HepG2 (cell line): ENCODE measurements around the gene KCNIP3. TPM values are rescaled to one million over a fixed set of nuclear protein-coding genes. Genes with fewer than 3 reads are reported as not detected.
A peak's percentile ranks its signal among the peaks of the same experiment; 100 is the strongest.

Source experiments
- ATAC-seq: fragments of 200-7000 bp; cut with Tn5 transposase; 3 replicates; pipeline ENCODE4 v1.9.1; 2020; ENCODE audit warnings: mild to moderate bottlenecking, moderate library complexity
- BruUV-seq: library from RNA; stranded (reverse); fragments of 400-500 nt; replicated peaks from 2 replicates; lab custom pipeline; 2021; lab: Mats Ljungman, UMichigan
- CTCF ChIA-PET: fragments of 300-600 bp; formaldehyde crosslinking; extraction: SDS; loops from one replicate; lab custom pipeline; 2021; ENCODE audit warnings: low total read pairs, inconsistent platforms, low intra/inter-chr PET ratio; lab: Yijun Ruan, JAX
- POLR2A ChIA-PET: fragments of 350-600 bp; sonication (Branson Sonifier 250); formaldehyde crosslinking; loops from one replicate; lab custom pipeline; 2020; ENCODE audit warnings: antibody characterized with exemption, inconsistent platforms; lab: Yijun Ruan, JAX
- DNase-seq: peaks from one replicate; pipeline ENCODE4 v3.0.0-alpha.2; 2015; ENCODE audit warnings: low spot score
- FAIRE-seq: peaks from 3 replicates; lab custom pipeline; 2011; peaks lifted over from hg19 to GRCh38; lab: Jason Lieb, UNC
- H2AFZ ChIP-seq: one replicate; pipeline ENCODE4 v1.6.1; 2011; ENCODE audit warnings: low read length, inconsistent platforms
- H3K27ac ChIP-seq: fragments of 300-600 bp; 3 replicates; pipeline ENCODE4 v1.8.0; 2011; ENCODE audit warnings: mixed run types, mild to moderate bottlenecking, mixed read lengths, low read length, inconsistent platforms; ENCODE audit not compliant: insufficient read depth; ENCODE audit errors: extremely low read length
- H3K27me3 ChIP-seq, 2 experiments: fragments of 200-600 bp in 1 of 2; 2 replicates in 1 of 2; 3 replicates in 1 of 2; pipeline versions ENCODE4 v1.6.0 to v1.8.0; 2011; ENCODE audit warnings: low read length in 2 of 2, mild to moderate bottlenecking in 2 of 2, moderate library complexity in 2 of 2, inconsistent platforms in 1 of 2; ENCODE audit not compliant: insufficient read depth in 2 of 2, control insufficient read depth in 1 of 2
- H3K36me3 ChIP-seq, 2 experiments: fragments of 200-600 bp in 1 of 2; replicated peaks in 1 of 2; 2 replicates in 1 of 2; 3 replicates in 1 of 2; pipeline versions ENCODE4 v1.5.1 to v1.8.0; 2011; ENCODE audit warnings: low read length in 2 of 2, inconsistent platforms in 1 of 2; ENCODE audit not compliant: insufficient read depth in 2 of 2, control insufficient read depth in 1 of 2
- H3K4me1 ChIP-seq: 2 replicates; pipeline ENCODE4 v1.5.1; 2012; ENCODE audit warnings: low read length, inconsistent platforms; ENCODE audit not compliant: insufficient read depth
- H3K4me2 ChIP-seq: 2 replicates; pipeline ENCODE4 v1.6.0; 2011; ENCODE audit warnings: low read depth, low read length, inconsistent platforms
- H3K4me3 ChIP-seq, 3 experiments: fragments of 200-600 bp in 1 of 3; sonication (generic), shearing (Covaris generic) in 1 of 3; replicated peaks in 1 of 3; 2 replicates each; pipeline ENCODE4 v1.5.1; 2011 to 2016; ENCODE audit warnings: low read length in 3 of 3, inconsistent platforms in 2 of 3, low read depth in 2 of 3, mild to moderate bottlenecking in 2 of 3, control low read depth in 1 of 3, mixed read lengths in 1 of 3; ENCODE audit not compliant: insufficient read depth in 1 of 3
- H3K79me2 ChIP-seq: one replicate; pipeline ENCODE4 v1.6.1; 2011; ENCODE audit warnings: low read length, inconsistent platforms; ENCODE audit not compliant: insufficient read depth
- H3K9ac ChIP-seq: 2 replicates; pipeline ENCODE4 v1.6.0; 2011; ENCODE audit warnings: mild to moderate bottlenecking, low read depth, low read length, inconsistent platforms; ENCODE audit not compliant: insufficient read depth
- H3K9me3 ChIP-seq: 2 replicates; pipeline ENCODE4 v1.5.1; 2012; ENCODE audit warnings: mild to moderate bottlenecking, low read length
- H4K20me1 ChIP-seq: 2 replicates; pipeline ENCODE4 v1.6.0; 2011; ENCODE audit warnings: inconsistent platforms, mild to moderate bottlenecking, low read length, moderate library complexity; ENCODE audit not compliant: insufficient read depth
- CENPT ChIP-seq: sonication (generic); formaldehyde crosslinking; IDR thresholded peaks from 2 replicates; pipeline ENCODE4 v1.8.0; 2022; ENCODE audit warnings: low read depth, mild to moderate bottlenecking, moderate library complexity, missing genetic modification reagents
- MIXL1 ChIP-seq: IDR thresholded peaks from 2 replicates; pipeline ENCODE4 v1.6.1; 2016
- PHF20 ChIP-seq: sonication (generic); formaldehyde crosslinking; IDR thresholded peaks from 2 replicates; pipeline ENCODE4 v1.5.0; 2020; ENCODE audit warnings: mild to moderate bottlenecking, missing genetic modification reagents
- RORA ChIP-seq: sonication (generic); formaldehyde crosslinking; IDR thresholded peaks from 2 replicates; pipeline ENCODE4 v1.5.0; 2020; ENCODE audit warnings: mild to moderate bottlenecking, missing genetic modification reagents, moderate library complexity
- WIZ ChIP-seq: sonication (generic); formaldehyde crosslinking; IDR thresholded peaks from 2 replicates; pipeline ENCODE4 v1.5.1; 2020; ENCODE audit warnings: mild to moderate bottlenecking, missing genetic modification reagents
- ZHX2 ChIP-seq, 2 experiments: sonication (generic) in 1 of 2; formaldehyde crosslinking in 1 of 2; IDR thresholded peaks; 2 replicates each; pipeline versions ENCODE4 v1.6.1 to v1.9.0; 2014 to 2022; ENCODE audit warnings: antibody characterized with exemption in 1 of 2, borderline replicate concordance in 1 of 2, inconsistent platforms in 1 of 2, low read depth in 1 of 2, missing genetic modification reagents in 1 of 2
- ZMAT3 ChIP-seq: sonication (generic); formaldehyde crosslinking; conservative IDR thresholded peaks from 2 replicates; pipeline ENCODE4 v1.7.0; 2021; ENCODE audit warnings: missing genetic modification reagents
- ZNF564 ChIP-seq: sonication (generic); formaldehyde crosslinking; IDR thresholded peaks from 2 replicates; pipeline ENCODE4 v1.8.1; 2023; ENCODE audit warnings: mild to moderate bottlenecking, missing genetic modification reagents
- ZNF687 ChIP-seq: sonication (generic); formaldehyde crosslinking; IDR thresholded peaks from 2 replicates; pipeline ENCODE4 v1.5.1; 2020; ENCODE audit warnings: mild to moderate bottlenecking, missing genetic modification reagents, moderate library complexity
- ZNF709 ChIP-seq: sonication (generic); formaldehyde crosslinking; IDR thresholded peaks from 2 replicates; pipeline ENCODE4 v1.5.0; 2020; ENCODE audit warnings: mild to moderate bottlenecking, missing genetic modification reagents
- ZNF788 ChIP-seq: sonication (generic); formaldehyde crosslinking; IDR thresholded peaks from 2 replicates; pipeline ENCODE4 v1.5.0; 2020; ENCODE audit warnings: mild to moderate bottlenecking, missing genetic modification reagents, borderline replicate concordance
- WGBS: methylation state at CpG from one replicate; pipeline ENCODE4 v1.1.6; 2017; ENCODE audit warnings: low lambda C conversion rate; 5-methylcytosine and 5-hydroxymethylcytosine counted together
- in situ Hi-C: cut with HindIII; loops from 2 replicates; pipeline ENCODE4 v1.10.0; 2017; ENCODE audit warnings: low pct_unique_long_range_greater_than_20kb; ENCODE audit not compliant: extremely low pct_ligation_motif_present
- intact Hi-C: fragments of 100-400 bp; cut with micrococcal nuclease; formaldehyde crosslinking; loops from one replicate; pipeline ENCODE4 v1.10.0; 2022; ENCODE audit not compliant: unreplicated experiment
- polyA plus RNA-seq, 8 experiments: library from polyadenylated mRNA; depleted of rRNA in 3 of 8; stranded (reverse) in 7 of 8; unstranded in 1 of 8; fragments of >200 nt; fragmentation: Illumina TruSeq in 4 of 8; extraction: Trizol in 4 of 8; gene quantifications; 2 replicates each; pipeline versions ENCODE4 v1.2.1 to v1.2.3, GENCODE V29; 2011 to 2016; ENCODE audit warnings: low read depth in 4 of 8, missing spikeins in 1 of 8, mixed read lengths in 1 of 8; ENCODE audit not compliant: insufficient read depth in 1 of 8
- total RNA-seq, 5 experiments: library from RNA; depleted of rRNA; stranded (reverse); fragments of >200 nt; fragmentation: Illumina TruSeq; extraction: Trizol; gene quantifications; 2 replicates each; pipeline ENCODE4 v1.2.3, GENCODE V29; 2016; ENCODE audit warnings: low read depth in 1 of 5

KCNIP3 gene
- total and polyA plus RNA-seq, 2 of the 13 experiments (the other 11 are each of a cell fraction or from before 2014, with no cell fraction given) = not detected

GRCh38 chr2:95390881-95391321 lies 93.8 kb downstream of the KCNIP3 start:
- Histone ChIP-seq H3K4me1 (peaks cover 51% of the 10 kb centered on the region), H4K20me1 (no peaks in the 10 kb centered on the region)
- peak; percentile 9 for ATAC-seq
- peak; percentile 3; the same call in 1 of the 2 replicates for TF ChIP-seq ZNF788 (CRISPR knock-in tag)
- no peak for TF ChIP-seq CENPT (CRISPR knock-in tag)
- TF ChIP-seq ZMAT3 = 0 out of 2 replicates have a peak, but pooled peaks have one; percentile 6
- TF ChIP-seq PHF20 (CRISPR knock-in tag) = 0 out of 2 replicates have a peak, but pooled peaks have one; percentile 2
- peak; percentile 21; the same call in 1 of the 2 replicates for TF ChIP-seq WIZ (CRISPR knock-in tag)
- TF ChIP-seq ZNF687 = peak; percentile 13
- no peak for TF ChIP-seq RORA (CRISPR knock-in tag)
- TF ChIP-seq MIXL1 (CRISPR knock-in tag) = no peak
- peak; percentile 48; the same call in 1 of the 2 replicates for TF ChIP-seq ZNF709 (CRISPR knock-in tag)
- TF ChIP-seq ZNF564 (CRISPR knock-in tag) = 0 out of 2 replicates have a peak, but pooled peaks have one; percentile 72
- TF ChIP-seq ZHX2 (IDR thresholded peaks at IDR 0.05; ENCODE audit: low read depth) = peak; percentile 1; the same call in 1 of the 2 replicates
- no peak for TF ChIP-seq ZHX2 (CRISPR knock-in tag; IDR thresholded peaks at IDR 0.05; ENCODE audit: borderline replicate concordance)

More at GRCh38 chr2:95390881-95391321, 93.8 kb downstream of the KCNIP3 start:
- peak overlapping the region; percentile 79 for H3K4me2 ChIP-seq
- no peaks in the 10 kb centered on the region for H3K79me2 ChIP-seq
- FAIRE-seq (no peak), DNase-seq (no peak)
- intact Hi-C loops = loop anchor here (1.0 kb wide), 1 partner anchor 338 kb away; no protein-coding TSS in a partner anchor
- no peak overlapping the region for H2AFZ ChIP-seq
- H3K9ac ChIP-seq = peak overlapping the region; percentile 18; the same call in 1 of the 2 replicates
- H3K27me3 ChIP-seq = no peaks in the 10 kb centered on the region
- H3K4me3 ChIP-seq = peak overlapping the region in 1 of 3 experiments; percentile 59; a peak in 1 of 6 replicates
- ChIA-PET CTCF (no interaction called here), POLR2A (interaction anchor here (7.7 kb wide), 1 partner anchor 12 kb away, joined by 110 read pairs; the partner anchor contains the start of gene FAHD2A)
- peak overlapping the region; percentile 60 for H3K27ac ChIP-seq
- in situ Hi-C loops = no loop called here
- no TSS peak for BruUV-seq
- H3K36me3 ChIP-seq = no peaks in the 10 kb centered on the region
- WGBS = 59% methylated on average over 11 of the region's 11 CpGs
- H3K9me3 ChIP-seq = no peaks in the 10 kb centered on the region
